GM12878 (cell line): Measurements from ENCODE around the gene MATN1. TPM values are rescaled to one million over a fixed set of nuclear protein-coding genes. Genes with fewer than 3 reads are reported as not detected.

Experiments
- ATAC-seq: fragments of 200-7000 bp; cut with Tn5 transposase; 3 replicates; pipeline ENCODE4 v1.9.1; 2020; ENCODE audit warnings: mild to moderate bottlenecking, moderate library complexity
- BruUV-seq: library from RNA; stranded (reverse); fragments of 400-500 nt; replicated peaks from 2 replicates; lab custom pipeline; 2021; lab: Mats Ljungman, UMichigan
- CTCF ChIA-PET: fragments of 300-600 bp; sonication (Branson Sonifier 250); formaldehyde crosslinking; extraction: SDS; loops from one replicate; lab custom pipeline; 2021; ENCODE audit warnings: inconsistent platforms; lab: Yijun Ruan, JAX
- POLR2A ChIA-PET: fragments of 350-600 bp; formaldehyde crosslinking; extraction: SDS; loops from one replicate; lab custom pipeline; 2021; ENCODE audit warnings: inconsistent platforms; lab: Charles Lee
- RAD21 ChIA-PET: fragments of 300-600 bp; sonication (Branson Sonifier 250); formaldehyde crosslinking; loops from one replicate; lab custom pipeline; 2023; ENCODE audit warnings: antibody characterized with exemption; ENCODE audit not compliant: unreplicated experiment; lab: Charles Lee
- SMC1A ChIA-PET: fragments of 300-600 bp; sonication (Branson Sonifier 250); formaldehyde crosslinking; loops from one replicate; lab custom pipeline; 2023; ENCODE audit not compliant: unreplicated experiment, uncharacterized antibody; lab: Charles Lee
- DNase-seq: peaks from one replicate; pipeline ENCODE4 v3.0.0-alpha.2; 2011; ENCODE audit warnings: low read depth, low spot score
- FAIRE-seq: peaks from 3 replicates; lab custom pipeline; 2011; peaks lifted over from hg19 to GRCh38; lab: Jason Lieb, UNC
- H2AFZ ChIP-seq: 2 replicates; pipeline ENCODE4 v1.6.0; 2011; ENCODE audit warnings: low read depth, low read length, control low read depth; ENCODE audit not compliant: control insufficient read depth
- H3K27ac ChIP-seq: 2 replicates; pipeline ENCODE4 v1.5.1; 2011; ENCODE audit warnings: control low read depth; ENCODE audit not compliant: control insufficient read depth, insufficient read depth
- H3K27me3 ChIP-seq, 2 experiments: replicated peaks in 1 of 2; 2 replicates each; pipeline versions ENCODE4 v1.6.0 to v1.6.1; 2011; ENCODE audit warnings: low read length in 1 of 2; ENCODE audit not compliant: control insufficient read depth in 2 of 2, insufficient read depth in 2 of 2
- H3K36me3 ChIP-seq, 2 experiments: 2 replicates each; pipeline ENCODE4 v1.5.1; 2011; ENCODE audit warnings: low read length in 1 of 2; ENCODE audit not compliant: control insufficient read depth in 2 of 2, insufficient read depth in 2 of 2
- H3K4me1 ChIP-seq: 2 replicates; pipeline ENCODE4 v1.6.1; 2011; ENCODE audit warnings: mild to moderate bottlenecking, low read length, moderate library complexity, mixed read lengths; ENCODE audit not compliant: control insufficient read depth, insufficient read depth
- H3K4me2 ChIP-seq: 2 replicates; pipeline ENCODE4 v1.6.0; 2011; ENCODE audit warnings: control low read depth; ENCODE audit not compliant: control insufficient read depth, insufficient read depth
- H3K4me3 ChIP-seq: fragments of 200-600 bp; sonication (generic); 2 replicates; pipeline ENCODE4 v1.5.1; 2016
- H3K79me2 ChIP-seq: 2 replicates; pipeline ENCODE4 v1.6.0; 2011; ENCODE audit warnings: low read length; ENCODE audit not compliant: control insufficient read depth, insufficient read depth
- H3K9ac ChIP-seq: 2 replicates; pipeline ENCODE4 v1.8.0; 2011; ENCODE audit warnings: low read length, control low read depth, mixed read lengths; ENCODE audit not compliant: control insufficient read depth, insufficient read depth
- H3K9me3 ChIP-seq: replicated peaks from 3 replicates; pipeline ENCODE4 v1.5.1; 2011; ENCODE audit warnings: mild to moderate bottlenecking, low read length; ENCODE audit not compliant: control insufficient read depth, insufficient read depth
- H4K20me1 ChIP-seq: 2 replicates; pipeline ENCODE4 v1.6.0; 2011; ENCODE audit not compliant: control insufficient read depth, insufficient read depth
- JUND ChIP-seq: IDR thresholded peaks from 2 replicates; pipeline ENCODE4 v1.6.1; 2012; ENCODE audit warnings: low read depth, mild to moderate bottlenecking, low read length, improper control_type of control experiment, moderate library complexity
- MEF2B ChIP-seq: fragments of 450-650 bp; IDR thresholded peaks from 2 replicates; pipeline ENCODE4 v1.6.1; 2018; ENCODE audit warnings: mild to moderate bottlenecking, moderate library complexity; ENCODE audit not compliant: partially characterized antibody, poor library complexity, severe bottlenecking
- PAX5 ChIP-seq: IDR thresholded peaks from 2 replicates; pipeline ENCODE4 v1.6.1; 2011; ENCODE audit warnings: low read depth, low read length, borderline replicate concordance
- RAD21 ChIP-seq: IDR thresholded peaks from 2 replicates; pipeline ENCODE4 v1.6.1; 2011; ENCODE audit warnings: mild to moderate bottlenecking, low read depth, low read length, moderate library complexity; ENCODE audit not compliant: insufficient read depth
- RUNX3 ChIP-seq: IDR thresholded peaks from 2 replicates; pipeline ENCODE4 v1.6.1; 2012; ENCODE audit warnings: low read length, inconsistent platforms
- STAT1 ChIP-seq: fragments of 450-650 bp; conservative IDR thresholded peaks from 2 replicates; pipeline ENCODE4 v1.6.1; 2014; ENCODE audit warnings: antibody characterized with exemption, mild to moderate bottlenecking
- TCF12 ChIP-seq: IDR thresholded peaks from 2 replicates; pipeline ENCODE4 v1.6.1; 2011; ENCODE audit warnings: low read depth, mild to moderate bottlenecking, low read length
- ZNF622 ChIP-seq: fragments of 450-650 bp; IDR thresholded peaks from 2 replicates; pipeline ENCODE4 v1.6.1; 2017; ENCODE audit warnings: mild to moderate bottlenecking, inconsistent platforms
- WGBS: methylation state at CpG from one replicate; pipeline ENCODE4 v1.1.6; 2016; ENCODE audit warnings: low lambda C conversion rate; ENCODE audit not compliant: insufficient replicate concordance, insufficient coverage; ENCODE audit errors: missing lambda C conversion rate; 5-methylcytosine and 5-hydroxymethylcytosine counted together
- in situ Hi-C: fragments of 300-500 bp; cut with MboI; formaldehyde crosslinking; loops from 9 replicates; pipeline ENCODE4 v1.14.3; 2018; ENCODE audit warnings: mixed read lengths
- intact Hi-C: fragments of 100-400 bp; cut with micrococcal nuclease; formaldehyde crosslinking; loops from one replicate; pipeline ENCODE4 v1.14.2; 2022; ENCODE audit not compliant: unreplicated experiment
- polyA plus RNA-seq, 11 experiments: library from polyadenylated mRNA; depleted of rRNA in 4 of 11; unstranded in 6 of 11; stranded (reverse) in 5 of 11; fragments of >200 nt; fragmentation: Nextera tagmentation in 4 of 11; fragmentation: Illumina TruSeq in 1 of 11; extraction: Ambion mirVana in 4 of 11; extraction: Trizol in 1 of 11; gene quantifications; 1 replicate in 1 of 11; 2 replicates in 10 of 11; pipeline versions ENCODE4 v1.2.1 to v1.2.3, GENCODE V29; 2011 to 2016; ENCODE audit warnings: inconsistent platforms in 2 of 11, missing spikeins in 2 of 11, low read depth in 1 of 11
- total RNA-seq, 4 experiments: library from RNA; depleted of rRNA in 3 of 4; stranded (reverse); fragments of >200 nt in 3 of 4; fragmentation: Illumina TruSeq in 1 of 4; extraction: Trizol in 1 of 4; gene quantifications; 2 replicates each; pipeline versions ENCODE4 v1.2.1 to v1.2.3, GENCODE V29; 2013 to 2021
- TF ChIP-seq, protein P1 (sequence below): fragments of 450-650 bp; IDR thresholded peaks from 2 replicates; pipeline ENCODE4 v1.6.1; 2016; ENCODE audit warnings: mild to moderate bottlenecking
- TF ChIP-seq, protein P2 (sequence below): fragments of 450-650 bp; IDR thresholded peaks from 2 replicates; pipeline ENCODE4 v1.6.1; 2017; ENCODE audit warnings: antibody characterized with exemption, mild to moderate bottlenecking, moderate library complexity
- TF ChIP-seq, protein P3 (sequence below): IDR thresholded peaks from 2 replicates; pipeline ENCODE4 v1.6.1; 2012; ENCODE audit warnings: low read length, inconsistent platforms

MATN1 gene
- total and polyA plus RNA-seq, 10 of the 15 experiments (the other 5 are each of a cell fraction or from before 2014, with no cell fraction given): 0.04 to 0.50 (median 0.10) TPM; not detected in 1

DNA sequence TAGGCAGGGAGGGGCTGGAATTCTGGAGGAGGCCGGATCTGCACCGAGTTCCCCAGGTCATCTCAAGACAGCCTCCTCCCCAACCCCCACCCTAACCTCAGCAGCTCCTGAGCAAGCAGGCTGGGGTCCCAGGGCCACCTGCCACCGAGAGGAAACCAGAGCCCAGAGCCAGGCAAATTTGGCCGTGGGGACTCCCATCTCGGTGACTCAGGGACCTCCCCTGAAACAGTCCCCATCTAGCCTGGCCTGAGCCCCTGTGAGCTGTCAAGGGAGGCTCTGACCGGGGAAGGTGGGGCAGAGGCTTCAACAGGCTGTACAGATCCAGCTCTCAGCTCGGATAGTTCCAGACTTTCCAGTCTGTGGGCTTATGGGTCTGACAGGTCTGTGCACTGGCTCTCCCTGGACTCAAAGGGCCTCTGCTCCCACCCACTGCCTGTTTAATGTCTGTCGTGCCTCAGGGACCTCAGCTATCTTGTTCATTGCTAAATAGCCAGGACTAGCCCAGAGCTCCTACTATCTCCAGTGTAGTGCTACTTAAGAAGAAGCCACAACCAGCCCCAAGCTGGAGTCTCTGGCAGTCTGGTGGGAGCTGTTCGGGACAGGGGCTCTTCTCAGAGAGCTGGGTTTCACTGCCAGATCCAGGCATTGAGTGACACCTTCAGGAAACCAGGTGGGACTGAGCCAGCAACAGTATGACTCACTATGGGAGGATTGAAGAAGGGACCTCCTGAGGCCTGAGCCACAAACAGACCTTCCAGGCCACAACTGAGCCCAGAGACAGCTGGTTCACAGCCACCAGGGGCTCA is 25.6 kb downstream of the MATN1 start:
- 5% methylated on average over 9 of the region's 9 CpGs for WGBS
- Histone ChIP-seq H3K4me1 (no peaks in the 10 kb centered on the region; the same call in 1 of the 2 replicates), H2AFZ (no peak overlapping the region; the same call in 1 of the 2 replicates), H3K79me2 (no peaks in the 10 kb centered on the region), H4K20me1 (no peaks in the 10 kb centered on the region), H3K27ac (no peak overlapping the region), H3K9me3 (no peaks in the 10 kb centered on the region), H3K36me3 (no peaks in the 10 kb centered on the region), H3K4me2 (no peak overlapping the region), H3K27me3 (peaks cover 0 to 4% of the 10 kb centered on the region in 2 experiments; a peak in 2 of 4 replicates), H3K9ac (no peak overlapping the region), H3K4me3 (no peak overlapping the region)
- TF ChIP-seq JUND: no peak
- no peak for TF ChIP-seq MEF2B
- no peak for TF ChIP-seq ZNF622
- peak; percentile 29; the same call in 1 of the 2 replicates for TF ChIP-seq RUNX3
- TF ChIP-seq, protein P1, sequence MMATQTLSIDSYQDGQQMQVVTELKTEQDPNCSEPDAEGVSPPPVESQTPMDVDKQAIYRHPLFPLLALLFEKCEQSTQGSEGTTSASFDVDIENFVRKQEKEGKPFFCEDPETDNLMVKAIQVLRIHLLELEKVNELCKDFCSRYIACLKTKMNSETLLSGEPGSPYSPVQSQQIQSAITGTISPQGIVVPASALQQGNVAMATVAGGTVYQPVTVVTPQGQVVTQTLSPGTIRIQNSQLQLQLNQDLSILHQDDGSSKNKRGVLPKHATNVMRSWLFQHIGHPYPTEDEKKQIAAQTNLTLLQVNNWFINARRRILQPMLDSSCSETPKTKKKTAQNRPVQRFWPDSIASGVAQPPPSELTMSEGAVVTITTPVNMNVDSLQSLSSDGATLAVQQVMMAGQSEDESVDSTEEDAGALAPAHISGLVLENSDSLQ: peak; percentile 47; the same call in 1 of the 2 replicates
- TF ChIP-seq PAX5: peak; percentile 8; the same call in 1 of the 2 replicates
- TF ChIP-seq RAD21: peak; percentile 31
- 0 out of 2 replicates have a peak, but pooled peaks have one; percentile 51 for TF ChIP-seq TCF12
- TF ChIP-seq STAT1: no peak
- TF ChIP-seq, protein P2, sequence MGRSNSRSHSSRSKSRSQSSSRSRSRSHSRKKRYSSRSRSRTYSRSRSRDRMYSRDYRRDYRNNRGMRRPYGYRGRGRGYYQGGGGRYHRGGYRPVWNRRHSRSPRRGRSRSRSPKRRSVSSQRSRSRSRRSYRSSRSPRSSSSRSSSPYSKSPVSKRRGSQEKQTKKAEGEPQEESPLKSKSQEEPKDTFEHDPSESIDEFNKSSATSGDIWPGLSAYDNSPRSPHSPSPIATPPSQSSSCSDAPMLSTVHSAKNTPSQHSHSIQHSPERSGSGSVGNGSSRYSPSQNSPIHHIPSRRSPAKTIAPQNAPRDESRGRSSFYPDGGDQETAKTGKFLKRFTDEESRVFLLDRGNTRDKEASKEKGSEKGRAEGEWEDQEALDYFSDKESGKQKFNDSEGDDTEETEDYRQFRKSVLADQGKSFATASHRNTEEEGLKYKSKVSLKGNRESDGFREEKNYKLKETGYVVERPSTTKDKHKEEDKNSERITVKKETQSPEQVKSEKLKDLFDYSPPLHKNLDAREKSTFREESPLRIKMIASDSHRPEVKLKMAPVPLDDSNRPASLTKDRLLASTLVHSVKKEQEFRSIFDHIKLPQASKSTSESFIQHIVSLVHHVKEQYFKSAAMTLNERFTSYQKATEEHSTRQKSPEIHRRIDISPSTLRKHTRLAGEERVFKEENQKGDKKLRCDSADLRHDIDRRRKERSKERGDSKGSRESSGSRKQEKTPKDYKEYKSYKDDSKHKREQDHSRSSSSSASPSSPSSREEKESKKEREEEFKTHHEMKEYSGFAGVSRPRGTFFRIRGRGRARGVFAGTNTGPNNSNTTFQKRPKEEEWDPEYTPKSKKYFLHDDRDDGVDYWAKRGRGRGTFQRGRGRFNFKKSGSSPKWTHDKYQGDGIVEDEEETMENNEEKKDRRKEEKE: no peak
- TF ChIP-seq, protein P3, sequence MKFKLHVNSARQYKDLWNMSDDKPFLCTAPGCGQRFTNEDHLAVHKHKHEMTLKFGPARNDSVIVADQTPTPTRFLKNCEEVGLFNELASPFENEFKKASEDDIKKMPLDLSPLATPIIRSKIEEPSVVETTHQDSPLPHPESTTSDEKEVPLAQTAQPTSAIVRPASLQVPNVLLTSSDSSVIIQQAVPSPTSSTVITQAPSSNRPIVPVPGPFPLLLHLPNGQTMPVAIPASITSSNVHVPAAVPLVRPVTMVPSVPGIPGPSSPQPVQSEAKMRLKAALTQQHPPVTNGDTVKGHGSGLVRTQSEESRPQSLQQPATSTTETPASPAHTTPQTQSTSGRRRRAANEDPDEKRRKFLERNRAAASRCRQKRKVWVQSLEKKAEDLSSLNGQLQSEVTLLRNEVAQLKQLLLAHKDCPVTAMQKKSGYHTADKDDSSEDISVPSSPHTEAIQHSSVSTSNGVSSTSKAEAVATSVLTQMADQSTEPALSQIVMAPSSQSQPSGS: no peak
- FAIRE-seq (no peak), ATAC-seq (peak; percentile 72), DNase-seq (no peak)
- ChIA-PET POLR2A (no interaction called here), CTCF (interaction anchor here (0.6 to 1.8 kb wide), 4 partner anchors 10 to 1447 kb away, joined by 3 to 9 read pairs (median 5); no protein-coding TSS in a partner anchor), SMC1A (interaction anchor here (0.8 kb wide), 1 partner anchor 15 kb away, joined by 3 read pairs; no protein-coding TSS in a partner anchor), RAD21 (interaction anchor here (0.6 to 1.9 kb wide), 3 partner anchors 10 to 289 kb away, joined by 4 to 6 read pairs (median 4); no protein-coding TSS in a partner anchor)
- BruUV-seq: no TSS peak
- intact Hi-C loops (no loop called here), in situ Hi-C loops (no loop called here)
